A549 (cell line): ENCODE results near the gene COMMD9.

Experiments
- CTCF ChIP-seq: fragments of >200 bp; sonication (Bioruptor Twin); formaldehyde crosslinking; IDR thresholded peaks from 3 replicates; pipeline ENCODE4 v1.5.1; 2016
- HDAC2 ChIP-seq: fragments of 200-600 bp; sonication (generic); IDR thresholded peaks from 2 replicates; pipeline ENCODE4 v1.6.1; 2016
- JUN ChIP-seq, 2 experiments: fragments of >200 bp; sonication (Bioruptor Twin); formaldehyde crosslinking; IDR thresholded peaks; 2 replicates in 1 of 2; 3 replicates in 1 of 2; pipeline ENCODE4 v1.6.1; 2016 to 2017
- JUNB ChIP-seq: fragments of >200 bp; sonication (Bioruptor Twin); formaldehyde crosslinking; IDR thresholded peaks from 2 replicates; pipeline ENCODE4 v1.6.1; 2016
- KDM1A ChIP-seq: fragments of 200-600 bp; sonication (generic); IDR thresholded peaks from 2 replicates; pipeline ENCODE4 v1.6.1; 2016; ENCODE audit warnings: low read depth, mild to moderate bottlenecking
- POLR2A ChIP-seq: IDR thresholded peaks from 2 replicates; pipeline ENCODE4 v1.6.1; 2012; ENCODE audit warnings: mild to moderate bottlenecking, low read length
- POLR2AphosphoS2 ChIP-seq: conservative IDR thresholded peaks from 2 replicates; pipeline ENCODE4 v1.6.1; 2012; ENCODE audit warnings: low read length, improper control_type of control experiment, inconsistent platforms
- RAD21 ChIP-seq, 2 experiments: fragments of >200 bp in 1 of 2; sonication (Bioruptor Twin) in 1 of 2; formaldehyde crosslinking in 1 of 2; IDR thresholded peaks in 1 of 2; conservative IDR thresholded peaks in 1 of 2; 2 replicates in 1 of 2; 3 replicates in 1 of 2; pipeline ENCODE4 v1.6.1; 2012 to 2018; ENCODE audit warnings: inconsistent platforms in 1 of 2
- REST ChIP-seq: fragments of 200-600 bp; sonication (generic); IDR thresholded peaks from 2 replicates; pipeline ENCODE4 v1.6.1; 2016; ENCODE audit warnings: antibody characterized with exemption, mild to moderate bottlenecking, moderate library complexity
- SMC3 ChIP-seq: fragments of >200 bp; sonication (Bioruptor Twin); formaldehyde crosslinking; IDR thresholded peaks from 3 replicates; pipeline ENCODE4 v1.6.1; 2018; ENCODE audit warnings: inconsistent platforms

DNA sequence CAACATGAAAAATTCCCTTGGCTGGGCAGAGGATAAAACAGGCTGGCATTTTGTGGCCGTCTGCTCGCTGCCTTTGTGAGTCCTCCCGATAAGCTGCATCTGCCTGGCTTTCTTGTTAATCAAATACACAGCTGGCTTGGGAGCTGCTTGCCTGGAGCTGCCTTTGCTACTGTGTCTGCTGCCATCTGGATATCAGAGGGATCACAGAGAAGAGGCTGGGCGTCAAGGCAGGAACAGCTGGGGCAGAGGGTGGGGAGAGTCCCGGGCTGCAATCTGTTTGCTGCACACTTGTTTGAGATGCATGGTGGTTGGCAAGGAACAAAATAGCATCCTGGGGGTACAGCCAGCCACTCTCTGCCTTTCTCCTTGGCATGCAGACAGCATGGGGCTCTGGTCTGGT is 36.0 kb downstream of the COMMD9 start:
- TF ChIP-seq JUN (IDR thresholded peaks at IDR 0.05): no peak
- TF ChIP-seq POLR2A: no peak
- TF ChIP-seq CTCF: no peak
- no peak for TF ChIP-seq REST
- no peak for TF ChIP-seq POLR2AphosphoS2
- no peak for TF ChIP-seq KDM1A
- TF ChIP-seq HDAC2: no peak
- TF ChIP-seq RAD21 (conservative IDR thresholded peaks at IDR 0.05 in 1 of 2, IDR thresholded peaks at IDR 0.05 in 1 of 2): no peak
- no peak for TF ChIP-seq SMC3
- TF ChIP-seq JUNB: no peak
